Measurements from ENCODE around the gene ABCA1. TPM values are rescaled to one million over a fixed set of nuclear protein-coding genes. Genes with fewer than 3 reads are reported as not detected.

ABCA1 gene
- total RNA-seq, 4 donors from 2014 or later, result 87.3 to 188 (median 124) TPM

- TF ChIP-seq CTCF (IDR thresholded peaks at IDR 0.05), result no peak
- ATAC-seq (ENCODE audit: low FRiP score) (no peak), DNase-seq (ENCODE audit: low spot score) (no peak)
Measured at GRCh38 chr9:104802906-104803305, 125.0 kb downstream of the ABCA1 start.

- DNase-seq (ENCODE audit: low spot score), result no peak
- no peak for ATAC-seq (ENCODE audit: low FRiP score)
- no peak for TF ChIP-seq CTCF (IDR thresholded peaks at IDR 0.05)
Measured at GRCh38 chr9:104802110-104802509, 125.8 kb downstream of the ABCA1 start.

GRCh38 chr9:104800068-104800785 lies 127.7 kb downstream of the ABCA1 start:
- TF ChIP-seq CTCF (IDR thresholded peaks at IDR 0.05), result no peak
- DNase-seq (ENCODE audit: low spot score) (no peak), ATAC-seq (ENCODE audit: low FRiP score) (no peak)

GRCh38 chr9:104798209-104798995 lies 129.6 kb downstream of the ABCA1 start:
- no peak for DNase-seq (ENCODE audit: low spot score)
- TF ChIP-seq CTCF (IDR thresholded peaks at IDR 0.05), result no peak
- ATAC-seq (ENCODE audit: low FRiP score), result no peak

- DNase-seq (ENCODE audit: low spot score) (no peak), ATAC-seq (ENCODE audit: low FRiP score) (no peak)
- TF ChIP-seq CTCF (IDR thresholded peaks at IDR 0.05), result no peak
Measured at GRCh38 chr9:104795857-104796256, 132.1 kb downstream of the ABCA1 start.

GRCh38 chr9:104795082-104795481 lies 132.9 kb downstream of the ABCA1 start:
- DNase-seq (ENCODE audit: low spot score), result no peak
- TF ChIP-seq CTCF (IDR thresholded peaks at IDR 0.05), result no peak
- ATAC-seq (ENCODE audit: low FRiP score), result no peak

All from omental fat pad (tissue), 4 donors.